ENCODE data around the gene CHCHD6. TPM values are rescaled to one million over a fixed set of nuclear protein-coding genes. Genes with fewer than 3 reads are reported as not detected.

CHCHD6 gene
- total RNA-seq, 1 experiment from 2014 or later = 29.6 TPM

DNA sequence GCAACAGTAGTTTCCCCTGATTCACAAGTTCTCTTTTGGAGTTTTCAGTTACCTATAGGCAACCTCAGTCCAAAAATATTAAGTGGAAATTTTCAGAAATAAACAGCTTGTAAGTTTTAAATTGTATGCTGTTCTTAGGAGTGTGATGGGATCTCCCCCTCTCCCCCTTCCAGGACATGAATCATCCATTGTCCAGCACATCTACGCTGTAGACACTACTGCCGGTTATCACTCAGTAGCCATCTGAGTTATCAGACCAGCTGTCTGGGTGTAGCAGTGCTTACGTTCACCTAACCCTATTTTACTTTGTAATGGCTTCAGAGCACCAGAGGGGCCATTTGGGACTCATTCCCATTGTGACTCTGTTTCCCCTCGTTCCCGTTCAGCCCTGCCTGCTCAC lies 182.2 kb downstream of the CHCHD6 start:
- Mint-ChIP-seq H3K4me3 (ENCODE audit: unreplicated experiment) (no peak overlapping the region), H3K9me3 (ENCODE audit: unreplicated experiment) (no peaks in the 10 kb centered on the region), H3K36me3 (ENCODE audit: insufficient read depth, unreplicated experiment) (no peaks in the 10 kb centered on the region), H3K27ac (ENCODE audit: low read depth, unreplicated experiment) (no peak overlapping the region), H3K4me1 (ENCODE audit: insufficient read depth, unreplicated experiment) (peaks cover 4% of the 10 kb centered on the region), H3K27me3 (ENCODE audit: insufficient read depth, unreplicated experiment) (no peaks in the 10 kb centered on the region)
- intact Hi-C loops (cut with micrococcal nuclease) = no loop called here
- DNase-seq (ENCODE audit: unreplicated experiment) = no peak
- ChIA-PET POLR2A (no interaction called here), CTCF (interaction anchor here (1.0 kb wide), 1 partner anchor 41 kb away, joined by 3 read pairs; no protein-coding TSS in a partner anchor)
- no TSS peak for BruUV-seq (replicated peaks)
- TF ChIP-seq, protein P1, sequence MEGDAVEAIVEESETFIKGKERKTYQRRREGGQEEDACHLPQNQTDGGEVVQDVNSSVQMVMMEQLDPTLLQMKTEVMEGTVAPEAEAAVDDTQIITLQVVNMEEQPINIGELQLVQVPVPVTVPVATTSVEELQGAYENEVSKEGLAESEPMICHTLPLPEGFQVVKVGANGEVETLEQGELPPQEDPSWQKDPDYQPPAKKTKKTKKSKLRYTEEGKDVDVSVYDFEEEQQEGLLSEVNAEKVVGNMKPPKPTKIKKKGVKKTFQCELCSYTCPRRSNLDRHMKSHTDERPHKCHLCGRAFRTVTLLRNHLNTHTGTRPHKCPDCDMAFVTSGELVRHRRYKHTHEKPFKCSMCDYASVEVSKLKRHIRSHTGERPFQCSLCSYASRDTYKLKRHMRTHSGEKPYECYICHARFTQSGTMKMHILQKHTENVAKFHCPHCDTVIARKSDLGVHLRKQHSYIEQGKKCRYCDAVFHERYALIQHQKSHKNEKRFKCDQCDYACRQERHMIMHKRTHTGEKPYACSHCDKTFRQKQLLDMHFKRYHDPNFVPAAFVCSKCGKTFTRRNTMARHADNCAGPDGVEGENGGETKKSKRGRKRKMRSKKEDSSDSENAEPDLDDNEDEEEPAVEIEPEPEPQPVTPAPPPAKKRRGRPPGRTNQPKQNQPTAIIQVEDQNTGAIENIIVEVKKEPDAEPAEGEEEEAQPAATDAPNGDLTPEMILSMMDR (IDR thresholded peaks at IDR 0.05; ENCODE audit: unreplicated experiment) = no peak

GRCh38 chr3:126887686-126888085 lies 183.6 kb downstream of the CHCHD6 start:
- Mint-ChIP-seq H3K9me3 (ENCODE audit: unreplicated experiment) (no peaks in the 10 kb centered on the region), H3K4me1 (ENCODE audit: insufficient read depth, unreplicated experiment) (peaks cover 10% of the 10 kb centered on the region), H3K36me3 (ENCODE audit: insufficient read depth, unreplicated experiment) (no peaks in the 10 kb centered on the region), H3K4me3 (ENCODE audit: unreplicated experiment) (no peak overlapping the region), H3K27me3 (ENCODE audit: insufficient read depth, unreplicated experiment) (no peaks in the 10 kb centered on the region), H3K27ac (ENCODE audit: low read depth, unreplicated experiment) (no peak overlapping the region)
- intact Hi-C loops (cut with micrococcal nuclease) = no loop called here
- ChIA-PET CTCF (interaction anchor here (0.6 to 1.0 kb wide), 3 partner anchors 13 to 1513 kb away, joined by 3 to 4 read pairs (median 4); partner anchors contain the start of gene ZNF148), POLR2A (interaction anchor here (0.6 kb wide), 1 partner anchor 37 kb away, joined by 3 read pairs; no protein-coding TSS in a partner anchor)
- TF ChIP-seq, protein P1 (IDR thresholded peaks at IDR 0.05; ENCODE audit: unreplicated experiment) = no peak
- no peak for DNase-seq (ENCODE audit: unreplicated experiment)
- BruUV-seq (replicated peaks) = no TSS peak

DNA sequence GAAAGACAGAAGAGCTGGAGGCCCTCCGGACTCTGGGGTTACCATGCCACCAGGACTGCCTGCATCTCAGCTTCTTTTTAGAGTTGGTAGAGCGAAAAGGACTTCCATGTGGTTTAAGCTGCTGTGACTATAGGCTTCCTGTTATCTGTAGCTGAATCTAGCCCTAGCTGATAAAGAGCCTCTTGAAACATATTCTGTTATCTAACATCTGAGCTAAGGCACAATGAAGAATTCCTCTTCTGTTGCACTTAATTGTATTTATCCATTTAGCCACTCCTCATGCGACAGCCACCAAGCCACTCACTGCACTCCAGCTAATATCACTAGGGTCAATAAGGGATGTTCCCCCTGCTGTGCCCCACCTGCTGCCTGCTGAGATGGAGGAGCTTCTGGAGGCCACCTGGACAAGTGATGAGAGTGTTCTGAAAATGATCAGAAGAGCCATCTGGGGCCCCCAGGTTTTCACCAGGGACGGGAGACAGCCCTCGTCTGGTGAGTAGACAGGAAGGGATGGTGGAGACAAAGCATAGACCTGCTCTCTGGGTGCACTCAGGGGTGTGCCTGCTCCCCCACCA lies 184.2 kb downstream of the CHCHD6 start:
- Mint-ChIP-seq H3K27me3 (ENCODE audit: insufficient read depth, unreplicated experiment) (no peaks in the 10 kb centered on the region), H3K9me3 (ENCODE audit: unreplicated experiment) (no peaks in the 10 kb centered on the region), H3K27ac (ENCODE audit: low read depth, unreplicated experiment) (no peak overlapping the region), H3K4me1 (ENCODE audit: insufficient read depth, unreplicated experiment) (peaks cover 14% of the 10 kb centered on the region), H3K36me3 (ENCODE audit: insufficient read depth, unreplicated experiment) (no peaks in the 10 kb centered on the region), H3K4me3 (ENCODE audit: unreplicated experiment) (no peak overlapping the region)
- no TSS peak for BruUV-seq (replicated peaks)
- DNase-seq (ENCODE audit: unreplicated experiment) = no peak
- ChIA-PET CTCF (interaction anchor here (0.6 to 1.0 kb wide), 3 partner anchors 14 to 1513 kb away, joined by 3 to 4 read pairs (median 4); partner anchors contain the start of gene ZNF148), POLR2A (no interaction called here)
- TF ChIP-seq, protein P1 (IDR thresholded peaks at IDR 0.05; ENCODE audit: unreplicated experiment) = no peak
- intact Hi-C loops (cut with micrococcal nuclease) = no loop called here

DNA sequence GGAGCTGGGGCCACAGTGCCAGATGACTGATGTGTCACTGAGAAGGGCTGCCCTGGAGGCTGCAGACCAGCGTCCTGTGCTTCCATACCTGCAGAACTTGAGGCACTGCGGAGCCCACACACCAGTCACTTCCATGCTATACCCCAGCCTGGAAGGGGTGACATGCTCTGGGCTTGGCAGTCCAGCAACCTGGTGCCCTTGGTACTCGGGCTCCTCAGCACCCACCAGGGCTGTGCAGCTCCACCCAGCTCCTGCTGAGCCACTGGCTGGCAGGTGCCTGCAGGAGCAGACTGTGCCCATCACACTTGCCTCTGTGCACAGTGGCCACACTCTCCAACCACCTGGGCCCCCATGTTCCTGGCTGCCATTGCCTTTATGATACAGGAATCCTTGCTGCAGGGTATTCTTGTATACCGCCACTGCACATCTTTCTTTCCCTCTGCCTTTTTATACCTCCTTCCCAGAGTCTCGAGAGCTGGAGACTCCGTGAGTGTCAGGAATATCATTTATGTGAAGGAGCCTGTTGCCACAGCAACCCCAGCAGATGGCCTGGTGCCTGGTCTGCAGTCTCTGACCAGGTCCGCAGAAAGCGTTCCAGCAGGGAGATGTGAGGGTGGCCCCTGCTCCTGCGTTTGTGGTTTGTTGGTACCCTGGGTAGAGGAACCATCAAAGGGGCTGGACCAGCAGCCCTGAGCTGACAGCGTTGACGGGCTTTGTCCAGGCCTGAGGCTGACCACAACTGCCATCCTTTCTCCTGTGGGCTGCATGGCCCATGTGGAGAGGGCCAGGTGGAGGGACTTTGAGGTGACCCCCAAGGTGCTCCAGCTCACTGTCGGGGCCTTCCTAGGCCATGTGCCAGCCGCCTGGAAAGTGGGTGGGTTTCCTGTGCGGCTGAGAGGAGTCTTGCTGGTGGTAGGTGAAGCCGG lies 185.5 kb downstream of the CHCHD6 start:
- BruUV-seq (replicated peaks) = no TSS peak
- TF ChIP-seq, protein P1 (IDR thresholded peaks at IDR 0.05; ENCODE audit: unreplicated experiment) = no peak
- no peak overlapping the region for H3K27ac Mint-ChIP-seq (ENCODE audit: low read depth, unreplicated experiment)
- ChIA-PET CTCF (interaction anchor here (0.7 to 0.8 kb wide), 2 partner anchors 57 to 558 kb away, joined by 3 read pairs; no protein-coding TSS in a partner anchor), POLR2A (no interaction called here)
- H3K27me3 Mint-ChIP-seq (ENCODE audit: insufficient read depth, unreplicated experiment) = no peaks in the 10 kb centered on the region
- no peak for DNase-seq (ENCODE audit: unreplicated experiment)
- intact Hi-C loops (cut with micrococcal nuclease) = no loop called here
- no peak overlapping the region for H3K4me3 Mint-ChIP-seq (ENCODE audit: unreplicated experiment)
- H3K9me3 Mint-ChIP-seq (ENCODE audit: unreplicated experiment) = no peaks in the 10 kb centered on the region
- H3K36me3 Mint-ChIP-seq (ENCODE audit: insufficient read depth, unreplicated experiment) = no peaks in the 10 kb centered on the region
- H3K4me1 Mint-ChIP-seq (ENCODE audit: insufficient read depth, unreplicated experiment) = peaks cover 24% of the 10 kb centered on the region
